SK-N-SH (cell line): Measurements from ENCODE around the gene ST7.

Source experiments
- EP300 ChIP-seq, 2 experiments: IDR thresholded peaks; 2 replicates each; pipeline versions ENCODE4 v1.4.0 to v1.6.1; 2012; ENCODE audit warnings: borderline replicate concordance in 1 of 2, low read depth in 1 of 2, low read length in 1 of 2
- EZH2phosphoT487 ChIP-seq: fragments of 200-600 bp; sonication (generic); IDR thresholded peaks from 2 replicates; pipeline ENCODE4 v1.6.1; 2017; ENCODE audit warnings: low read depth, mixed run types, mild to moderate bottlenecking, antibody characterized with exemption, moderate library complexity, borderline replicate concordance
- GABPA ChIP-seq: IDR thresholded peaks from 2 replicates; pipeline ENCODE4 v1.4.0; 2012; ENCODE audit warnings: low read depth, mild to moderate bottlenecking
- JUND ChIP-seq: IDR thresholded peaks from 2 replicates; pipeline ENCODE4 v1.4.0; 2012
- POLR2AphosphoS5 ChIP-seq: IDR thresholded peaks from 2 replicates; pipeline ENCODE4 v1.6.1; 2012; ENCODE audit warnings: low read depth, low read length
- RAD21 ChIP-seq: IDR thresholded peaks from 2 replicates; pipeline ENCODE4 v1.6.1; 2012; ENCODE audit warnings: mild to moderate bottlenecking, low read length
- SIN3A ChIP-seq: IDR thresholded peaks from 2 replicates; pipeline ENCODE4 v1.6.1; 2012; ENCODE audit warnings: low read depth, mild to moderate bottlenecking, low read length, moderate library complexity, borderline replicate concordance
- SMC3 ChIP-seq: IDR thresholded peaks from 2 replicates; pipeline ENCODE4 v1.6.1; 2012; ENCODE audit warnings: low read depth, low read length, improper control_type of control experiment
- TF ChIP-seq, protein P1 (sequence below): fragments of 200-600 bp; sonication (generic); IDR thresholded peaks from 2 replicates; pipeline ENCODE4 v1.6.1; 2017; ENCODE audit warnings: antibody characterized with exemption, mild to moderate bottlenecking, moderate library complexity
- TF ChIP-seq, protein P2 (sequence below): IDR thresholded peaks from 2 replicates; pipeline ENCODE4 v1.4.0; 2012; ENCODE audit warnings: low read depth, borderline replicate concordance
- TF ChIP-seq, protein P3 (sequence below): fragments of 150-350 bp; IDR thresholded peaks from 2 replicates; pipeline ENCODE4 v1.6.1; 2017; ENCODE audit warnings: antibody characterized with exemption, low read length, low read depth, borderline replicate concordance
- TF ChIP-seq, protein P4 (sequence below): IDR thresholded peaks from 2 replicates; pipeline ENCODE4; 2012

DNA sequence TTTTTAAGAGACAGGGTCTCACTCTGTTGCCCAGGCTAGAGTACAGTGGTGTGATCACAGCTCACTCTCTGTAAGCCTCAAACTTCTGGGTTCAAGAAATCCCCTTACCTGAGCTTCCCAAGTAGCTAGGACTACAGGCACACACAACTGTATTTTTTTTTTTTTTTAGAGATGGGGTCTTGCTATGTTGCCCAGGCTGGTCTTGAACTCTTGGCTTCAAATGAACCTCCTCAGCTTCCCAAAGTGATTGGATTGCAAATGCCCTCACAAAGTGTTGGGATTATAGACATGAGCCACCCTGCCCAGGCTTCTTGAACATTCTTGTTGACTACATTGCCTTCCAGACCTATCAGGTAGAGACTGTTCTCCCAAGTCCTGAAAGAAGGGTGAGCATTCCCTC lies 296.9 kb downstream of the ST7 start:
- TF ChIP-seq, protein P1, sequence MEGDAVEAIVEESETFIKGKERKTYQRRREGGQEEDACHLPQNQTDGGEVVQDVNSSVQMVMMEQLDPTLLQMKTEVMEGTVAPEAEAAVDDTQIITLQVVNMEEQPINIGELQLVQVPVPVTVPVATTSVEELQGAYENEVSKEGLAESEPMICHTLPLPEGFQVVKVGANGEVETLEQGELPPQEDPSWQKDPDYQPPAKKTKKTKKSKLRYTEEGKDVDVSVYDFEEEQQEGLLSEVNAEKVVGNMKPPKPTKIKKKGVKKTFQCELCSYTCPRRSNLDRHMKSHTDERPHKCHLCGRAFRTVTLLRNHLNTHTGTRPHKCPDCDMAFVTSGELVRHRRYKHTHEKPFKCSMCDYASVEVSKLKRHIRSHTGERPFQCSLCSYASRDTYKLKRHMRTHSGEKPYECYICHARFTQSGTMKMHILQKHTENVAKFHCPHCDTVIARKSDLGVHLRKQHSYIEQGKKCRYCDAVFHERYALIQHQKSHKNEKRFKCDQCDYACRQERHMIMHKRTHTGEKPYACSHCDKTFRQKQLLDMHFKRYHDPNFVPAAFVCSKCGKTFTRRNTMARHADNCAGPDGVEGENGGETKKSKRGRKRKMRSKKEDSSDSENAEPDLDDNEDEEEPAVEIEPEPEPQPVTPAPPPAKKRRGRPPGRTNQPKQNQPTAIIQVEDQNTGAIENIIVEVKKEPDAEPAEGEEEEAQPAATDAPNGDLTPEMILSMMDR, result no peak
- TF ChIP-seq RAD21 (no peak), SIN3A (no peak), SMC3 (no peak), EZH2phosphoT487 (no peak), POLR2AphosphoS5 (no peak), GABPA (no peak), EP300 (IDR thresholded peaks at IDR 0.05; ENCODE audit: borderline replicate concordance in 1 of 2, low read depth in 1 of 2, low read length in 1 of 2) (no peak), JUND (no peak)
- TF ChIP-seq, protein P2, sequence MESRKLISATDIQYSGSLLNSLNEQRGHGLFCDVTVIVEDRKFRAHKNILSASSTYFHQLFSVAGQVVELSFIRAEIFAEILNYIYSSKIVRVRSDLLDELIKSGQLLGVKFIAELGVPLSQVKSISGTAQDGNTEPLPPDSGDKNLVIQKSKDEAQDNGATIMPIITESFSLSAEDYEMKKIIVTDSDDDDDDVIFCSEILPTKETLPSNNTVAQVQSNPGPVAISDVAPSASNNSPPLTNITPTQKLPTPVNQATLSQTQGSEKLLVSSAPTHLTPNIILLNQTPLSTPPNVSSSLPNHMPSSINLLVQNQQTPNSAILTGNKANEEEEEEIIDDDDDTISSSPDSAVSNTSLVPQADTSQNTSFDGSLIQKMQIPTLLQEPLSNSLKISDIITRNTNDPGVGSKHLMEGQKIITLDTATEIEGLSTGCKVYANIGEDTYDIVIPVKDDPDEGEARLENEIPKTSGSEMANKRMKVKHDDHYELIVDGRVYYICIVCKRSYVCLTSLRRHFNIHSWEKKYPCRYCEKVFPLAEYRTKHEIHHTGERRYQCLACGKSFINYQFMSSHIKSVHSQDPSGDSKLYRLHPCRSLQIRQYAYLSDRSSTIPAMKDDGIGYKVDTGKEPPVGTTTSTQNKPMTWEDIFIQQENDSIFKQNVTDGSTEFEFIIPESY, result no peak
- TF ChIP-seq, protein P3, sequence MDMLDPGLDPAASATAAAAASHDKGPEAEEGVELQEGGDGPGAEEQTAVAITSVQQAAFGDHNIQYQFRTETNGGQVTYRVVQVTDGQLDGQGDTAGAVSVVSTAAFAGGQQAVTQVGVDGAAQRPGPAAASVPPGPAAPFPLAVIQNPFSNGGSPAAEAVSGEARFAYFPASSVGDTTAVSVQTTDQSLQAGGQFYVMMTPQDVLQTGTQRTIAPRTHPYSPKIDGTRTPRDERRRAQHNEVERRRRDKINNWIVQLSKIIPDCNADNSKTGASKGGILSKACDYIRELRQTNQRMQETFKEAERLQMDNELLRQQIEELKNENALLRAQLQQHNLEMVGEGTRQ, result no peak
- TF ChIP-seq, protein P4, sequence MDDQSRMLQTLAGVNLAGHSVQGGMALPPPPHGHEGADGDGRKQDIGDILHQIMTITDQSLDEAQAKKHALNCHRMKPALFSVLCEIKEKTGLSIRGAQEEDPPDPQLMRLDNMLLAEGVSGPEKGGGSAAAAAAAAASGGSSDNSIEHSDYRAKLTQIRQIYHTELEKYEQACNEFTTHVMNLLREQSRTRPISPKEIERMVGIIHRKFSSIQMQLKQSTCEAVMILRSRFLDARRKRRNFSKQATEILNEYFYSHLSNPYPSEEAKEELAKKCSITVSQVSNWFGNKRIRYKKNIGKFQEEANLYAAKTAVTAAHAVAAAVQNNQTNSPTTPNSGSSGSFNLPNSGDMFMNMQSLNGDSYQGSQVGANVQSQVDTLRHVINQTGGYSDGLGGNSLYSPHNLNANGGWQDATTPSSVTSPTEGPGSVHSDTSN, result no peak
